SK-N-SH treated with all-trans-retinoic acid at 6 μM for 48 hours (cell line): ENCODE results near the gene CASS4.

ENCODE experiments used
- ATAC-seq: fragments of 200-7000 bp; cut with Tn5 transposase; 3 replicates; pipeline ENCODE4 v1.9.1; 2020; ENCODE audit warnings: mild to moderate bottlenecking, moderate library complexity
- ARNTL ChIP-seq: fragments of 450-650 bp; formaldehyde crosslinking; IDR thresholded peaks from 2 replicates; pipeline ENCODE4 v1.5.0; 2020; ENCODE audit warnings: low read depth, mild to moderate bottlenecking, moderate library complexity, borderline replicate concordance
- BACH2 ChIP-seq: fragments of 250-450 bp; sonication (Bioruptor Pico); IDR thresholded peaks from 2 replicates; pipeline ENCODE4 v1.9.0; 2021; ENCODE audit warnings: mild to moderate bottlenecking, borderline replicate concordance
- CREB5 ChIP-seq: fragments of 250-450 bp; sonication (Bioruptor Pico); IDR thresholded peaks from 2 replicates; pipeline ENCODE4 v1.5.1; 2020; ENCODE audit warnings: low read depth, mild to moderate bottlenecking, moderate library complexity
- CSDC2 ChIP-seq: fragments of 250-450 bp; sonication (Bioruptor Pico); IDR thresholded peaks from 2 replicates; pipeline ENCODE4 v1.5.0; 2020; ENCODE audit warnings: mild to moderate bottlenecking, moderate library complexity
- CSRNP3 ChIP-seq: fragments of 250-450 bp; sonication (Bioruptor Pico); IDR thresholded peaks from 2 replicates; pipeline ENCODE4 v1.5.1; 2021; ENCODE audit warnings: mild to moderate bottlenecking, moderate library complexity
- ESRRG ChIP-seq: fragments of 250-450 bp; sonication (Bioruptor Pico); IDR thresholded peaks from 2 replicates; pipeline ENCODE4 v1.6.1; 2021; ENCODE audit warnings: mild to moderate bottlenecking
- GLIS3 ChIP-seq: fragments of 250-450 bp; sonication (Bioruptor Pico); IDR thresholded peaks from 2 replicates; pipeline ENCODE4 v1.5.0; 2020; ENCODE audit warnings: mild to moderate bottlenecking, moderate library complexity
- ISL1 ChIP-seq: fragments of 250-450 bp; sonication (Bioruptor Pico); IDR thresholded peaks from 2 replicates; pipeline ENCODE4 v2.1.2; 2022; ENCODE audit warnings: mild to moderate bottlenecking, moderate library complexity
- OSR1 ChIP-seq: fragments of 250-450 bp; sonication (Bioruptor Pico); IDR thresholded peaks from 2 replicates; pipeline ENCODE4 v1.8.0; 2022; ENCODE audit warnings: moderate library complexity, mild to moderate bottlenecking, inconsistent platforms
- POU6F1 ChIP-seq: fragments of 250-450 bp; sonication (Bioruptor Pico); IDR thresholded peaks from 2 replicates; pipeline ENCODE4 v1.8.0; 2021; ENCODE audit warnings: low read depth, mild to moderate bottlenecking, moderate library complexity, borderline replicate concordance
- PPARA ChIP-seq: fragments of 250-450 bp; sonication (Bioruptor Pico); IDR thresholded peaks from 2 replicates; pipeline ENCODE4 v1.5.0; 2020; ENCODE audit warnings: mild to moderate bottlenecking, borderline replicate concordance
- RARB ChIP-seq: fragments of 250-450 bp; sonication (Bioruptor Pico); IDR thresholded peaks from 2 replicates; pipeline ENCODE4 v1.8.0; 2021; ENCODE audit warnings: mild to moderate bottlenecking, moderate library complexity
- SNAI2 ChIP-seq: fragments of 250-450 bp; sonication (Bioruptor Pico); IDR thresholded peaks from 2 replicates; pipeline ENCODE4 v1.5.0; 2020; ENCODE audit warnings: mild to moderate bottlenecking, moderate library complexity
- TCF4 ChIP-seq: fragments of 250-450 bp; sonication (Bioruptor Pico); IDR thresholded peaks from 2 replicates; pipeline ENCODE4 v1.8.0; 2021; ENCODE audit warnings: mild to moderate bottlenecking, moderate library complexity, borderline replicate concordance
- TOX ChIP-seq: fragments of 250-450 bp; sonication (Bioruptor Pico); IDR thresholded peaks from 2 replicates; pipeline ENCODE4 v1.8.0; 2021; ENCODE audit warnings: mild to moderate bottlenecking, moderate library complexity, borderline replicate concordance
- ZC3H10 ChIP-seq: fragments of 250-450 bp; sonication (Bioruptor Pico); IDR thresholded peaks from 2 replicates; pipeline ENCODE4 v1.5.1; 2021; ENCODE audit warnings: mild to moderate bottlenecking, moderate library complexity
- ZFP3 ChIP-seq: fragments of 250-450 bp; sonication (Bioruptor Pico); IDR thresholded peaks from 2 replicates; pipeline ENCODE4 v1.5.0; 2020; ENCODE audit warnings: mild to moderate bottlenecking, moderate library complexity
- ZNF565 ChIP-seq: fragments of 450-650 bp; formaldehyde crosslinking; conservative IDR thresholded peaks from 2 replicates; pipeline ENCODE4 v1.5.0; 2020; ENCODE audit warnings: low read depth, mild to moderate bottlenecking, moderate library complexity
- ZNF70 ChIP-seq: fragments of 450-650 bp; formaldehyde crosslinking; IDR thresholded peaks from 2 replicates; pipeline ENCODE4 v1.5.0; 2020; ENCODE audit warnings: mild to moderate bottlenecking, moderate library complexity
- ZNF8 ChIP-seq: fragments of 450-650 bp; formaldehyde crosslinking; IDR thresholded peaks from 2 replicates; pipeline ENCODE4 v1.5.0; 2020; ENCODE audit warnings: mild to moderate bottlenecking, moderate library complexity
- TF ChIP-seq, protein P1 (sequence below): fragments of 250-450 bp; sonication (Bioruptor Pico); IDR thresholded peaks from 2 replicates; pipeline ENCODE4 v1.8.0; 2020; ENCODE audit warnings: mild to moderate bottlenecking, moderate library complexity, borderline replicate concordance
- TF ChIP-seq, protein P2 (sequence below): fragments of 250-450 bp; sonication (Bioruptor Pico); IDR thresholded peaks from 2 replicates; pipeline ENCODE4 v1.5.0; 2020; ENCODE audit warnings: mild to moderate bottlenecking, moderate library complexity

The CASS4 gene

GRCh38 chr20:56430461-56430860 lies 18.4 kb downstream of the CASS4 start:
- ATAC-seq: no peak
- TF ChIP-seq, protein P1, sequence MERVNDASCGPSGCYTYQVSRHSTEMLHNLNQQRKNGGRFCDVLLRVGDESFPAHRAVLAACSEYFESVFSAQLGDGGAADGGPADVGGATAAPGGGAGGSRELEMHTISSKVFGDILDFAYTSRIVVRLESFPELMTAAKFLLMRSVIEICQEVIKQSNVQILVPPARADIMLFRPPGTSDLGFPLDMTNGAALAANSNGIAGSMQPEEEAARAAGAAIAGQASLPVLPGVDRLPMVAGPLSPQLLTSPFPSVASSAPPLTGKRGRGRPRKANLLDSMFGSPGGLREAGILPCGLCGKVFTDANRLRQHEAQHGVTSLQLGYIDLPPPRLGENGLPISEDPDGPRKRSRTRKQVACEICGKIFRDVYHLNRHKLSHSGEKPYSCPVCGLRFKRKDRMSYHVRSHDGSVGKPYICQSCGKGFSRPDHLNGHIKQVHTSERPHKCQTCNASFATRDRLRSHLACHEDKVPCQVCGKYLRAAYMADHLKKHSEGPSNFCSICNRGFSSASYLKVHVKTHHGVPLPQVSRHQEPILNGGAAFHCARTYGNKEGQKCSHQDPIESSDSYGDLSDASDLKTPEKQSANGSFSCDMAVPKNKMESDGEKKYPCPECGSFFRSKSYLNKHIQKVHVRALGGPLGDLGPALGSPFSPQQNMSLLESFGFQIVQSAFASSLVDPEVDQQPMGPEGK (CRISPR knock-in tag): no peak
- no peak for TF ChIP-seq ISL1 (CRISPR knock-in tag)
- no peak for TF ChIP-seq CREB5
- no peak for TF ChIP-seq TOX (CRISPR knock-in tag)
- TF ChIP-seq CSRNP3: no peak
- TF ChIP-seq GLIS3 (CRISPR knock-in tag): no peak
- no peak for TF ChIP-seq RARB (CRISPR knock-in tag)
- no peak for TF ChIP-seq ZNF8 (CRISPR knock-in tag)
- no peak for TF ChIP-seq BACH2
- no peak for TF ChIP-seq POU6F1 (CRISPR knock-in tag)
- TF ChIP-seq SNAI2 (CRISPR knock-in tag): no peak
- no peak for TF ChIP-seq ZFP3 (CRISPR knock-in tag)
- no peak for TF ChIP-seq OSR1 (CRISPR knock-in tag)
- TF ChIP-seq, all 23 proteins: peak for 0

DNA sequence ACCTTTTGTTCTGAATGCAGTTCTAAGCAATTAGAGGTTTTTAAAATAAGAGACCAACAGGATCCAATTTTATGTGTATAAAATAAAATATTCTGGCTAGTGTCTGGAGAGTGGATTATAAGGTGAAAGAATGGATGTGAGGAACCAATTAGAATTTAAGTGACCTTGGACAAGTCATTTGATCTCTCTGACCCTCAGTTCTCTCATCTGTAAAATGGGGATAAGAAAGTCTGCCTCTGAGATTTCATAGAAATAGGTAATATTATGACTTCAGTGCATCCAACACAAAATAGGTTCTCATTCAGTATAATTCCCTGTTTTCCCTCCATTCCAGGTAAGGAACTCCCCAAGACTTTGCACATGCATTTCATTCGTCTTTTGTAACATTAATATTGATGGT lies 18.9 kb downstream of the CASS4 start:
- no peak for ATAC-seq
- no peak for TF ChIP-seq ZNF565 (CRISPR knock-in tag)
- no peak for TF ChIP-seq BACH2
- no peak for TF ChIP-seq TCF4
- TF ChIP-seq, all 23 proteins: peak for 0

- no peak for ATAC-seq
- TF ChIP-seq ZC3H10 (CRISPR knock-in tag) (no peak), POU6F1 (CRISPR knock-in tag) (no peak), TCF4 (no peak), ISL1 (CRISPR knock-in tag) (no peak), CSRNP3 (no peak), ARNTL (CRISPR knock-in tag) (no peak), BACH2 (no peak), SNAI2 (CRISPR knock-in tag) (no peak), TOX (CRISPR knock-in tag) (no peak), PPARA (no peak), ZNF70 (CRISPR knock-in tag) (no peak), ESRRG (CRISPR knock-in tag) (no peak), CSDC2 (CRISPR knock-in tag) (no peak), ZNF565 (CRISPR knock-in tag) (no peak), OSR1 (CRISPR knock-in tag) (no peak)
- TF ChIP-seq, protein P1 (CRISPR knock-in tag): no peak
- TF ChIP-seq, protein P2, sequence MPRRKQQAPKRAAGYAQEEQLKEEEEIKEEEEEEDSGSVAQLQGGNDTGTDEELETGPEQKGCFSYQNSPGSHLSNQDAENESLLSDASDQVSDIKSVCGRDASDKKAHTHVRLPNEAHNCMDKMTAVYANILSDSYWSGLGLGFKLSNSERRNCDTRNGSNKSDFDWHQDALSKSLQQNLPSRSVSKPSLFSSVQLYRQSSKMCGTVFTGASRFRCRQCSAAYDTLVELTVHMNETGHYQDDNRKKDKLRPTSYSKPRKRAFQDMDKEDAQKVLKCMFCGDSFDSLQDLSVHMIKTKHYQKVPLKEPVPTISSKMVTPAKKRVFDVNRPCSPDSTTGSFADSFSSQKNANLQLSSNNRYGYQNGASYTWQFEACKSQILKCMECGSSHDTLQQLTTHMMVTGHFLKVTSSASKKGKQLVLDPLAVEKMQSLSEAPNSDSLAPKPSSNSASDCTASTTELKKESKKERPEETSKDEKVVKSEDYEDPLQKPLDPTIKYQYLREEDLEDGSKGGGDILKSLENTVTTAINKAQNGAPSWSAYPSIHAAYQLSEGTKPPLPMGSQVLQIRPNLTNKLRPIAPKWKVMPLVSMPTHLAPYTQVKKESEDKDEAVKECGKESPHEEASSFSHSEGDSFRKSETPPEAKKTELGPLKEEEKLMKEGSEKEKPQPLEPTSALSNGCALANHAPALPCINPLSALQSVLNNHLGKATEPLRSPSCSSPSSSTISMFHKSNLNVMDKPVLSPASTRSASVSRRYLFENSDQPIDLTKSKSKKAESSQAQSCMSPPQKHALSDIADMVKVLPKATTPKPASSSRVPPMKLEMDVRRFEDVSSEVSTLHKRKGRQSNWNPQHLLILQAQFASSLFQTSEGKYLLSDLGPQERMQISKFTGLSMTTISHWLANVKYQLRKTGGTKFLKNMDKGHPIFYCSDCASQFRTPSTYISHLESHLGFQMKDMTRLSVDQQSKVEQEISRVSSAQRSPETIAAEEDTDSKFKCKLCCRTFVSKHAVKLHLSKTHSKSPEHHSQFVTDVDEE (CRISPR knock-in tag): no peak
- TF ChIP-seq, all 23 proteins: peak for 0
These were observed 19.4 kb downstream of the CASS4 start for GRCh38 chr20:56431471-56431870.
